Liver (tissue), 3 donors: ENCODE measurements around the gene ZNF335.

ENCODE experiments used
- EGR1 ChIP-seq, 2 donors: IDR thresholded peaks; 2 replicates each; pipeline ENCODE4 v1.6.1; 2016 to 2018; ENCODE audit warnings: antibody characterized with exemption in 2 of 2, low read depth in 2 of 2
- FOXA1 ChIP-seq: IDR thresholded peaks from 2 replicates; pipeline ENCODE4 v1.6.1; 2016; ENCODE audit warnings: antibody characterized with exemption
- GABPA ChIP-seq, 2 donors: IDR thresholded peaks in 1 of 2; conservative IDR thresholded peaks in 1 of 2; 2 replicates each; pipeline ENCODE4 v1.6.1; 2016; ENCODE audit warnings: antibody characterized with exemption in 2 of 2, mild to moderate bottlenecking in 1 of 2, moderate library complexity in 1 of 2
- JUND ChIP-seq, 2 donors: IDR thresholded peaks; 2 replicates each; pipeline ENCODE4 v1.6.1; 2016; ENCODE audit warnings: antibody characterized with exemption in 2 of 2
- RAD21 ChIP-seq, 2 donors: IDR thresholded peaks; 2 replicates each; pipeline ENCODE4 v1.6.1; 2016; ENCODE audit warnings: antibody characterized with exemption in 2 of 2, mild to moderate bottlenecking in 2 of 2
- TAF1 ChIP-seq: conservative IDR thresholded peaks from 2 replicates; pipeline ENCODE4 v1.6.1; 2016; ENCODE audit warnings: antibody characterized with exemption, mild to moderate bottlenecking
- YY1 ChIP-seq: IDR thresholded peaks from 2 replicates; pipeline ENCODE4 v1.6.1; 2016; ENCODE audit warnings: antibody characterized with exemption, mild to moderate bottlenecking
- TF ChIP-seq, protein P1 (sequence below): fragments of 150-350 bp; IDR thresholded peaks from 2 replicates; pipeline ENCODE4 v1.5.1; 2017; ENCODE audit warnings: improper control_type of control experiment, low read depth, low read length; ENCODE audit not compliant: missing input control
- TF ChIP-seq, protein P2 (sequence below): IDR thresholded peaks from 2 replicates; pipeline ENCODE4 v1.6.1; 2016; ENCODE audit warnings: antibody characterized with exemption
- TF ChIP-seq, protein P3 (sequence below): IDR thresholded peaks from 2 replicates; pipeline ENCODE4 v1.6.1; 2016; ENCODE audit warnings: antibody characterized with exemption, mild to moderate bottlenecking
- TF ChIP-seq, protein P4 (sequence below): IDR thresholded peaks from 2 replicates; pipeline ENCODE4 v1.6.1; 2016; ENCODE audit warnings: antibody characterized with exemption
- TF ChIP-seq, protein P5 (sequence below): IDR thresholded peaks from 2 replicates; pipeline ENCODE4 v1.6.1; 2016; ENCODE audit warnings: antibody characterized with exemption
- donor health status: healthy.
- donor health status: healthy.

DNA sequence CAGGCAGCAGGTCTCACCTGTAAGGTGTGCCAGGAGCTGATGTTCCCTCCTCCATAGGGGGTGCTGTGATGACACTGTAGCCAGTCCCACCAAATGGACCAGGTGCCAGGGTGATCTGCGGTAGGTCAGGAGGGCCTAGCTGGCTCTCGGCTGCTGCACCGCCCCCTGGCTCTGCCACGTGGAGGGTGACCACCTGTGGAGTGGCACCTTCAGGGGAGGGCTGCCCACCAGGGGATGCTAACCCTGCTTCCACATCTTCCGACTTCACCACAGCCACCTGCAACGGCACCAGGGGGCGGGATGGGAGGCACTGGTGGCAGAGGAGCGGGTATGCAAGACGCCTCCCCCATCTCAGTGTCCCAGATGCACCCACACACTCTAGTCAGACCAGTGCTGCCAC lies 18.3 kb downstream of the ZNF335 start:
- TF ChIP-seq, protein P1, sequence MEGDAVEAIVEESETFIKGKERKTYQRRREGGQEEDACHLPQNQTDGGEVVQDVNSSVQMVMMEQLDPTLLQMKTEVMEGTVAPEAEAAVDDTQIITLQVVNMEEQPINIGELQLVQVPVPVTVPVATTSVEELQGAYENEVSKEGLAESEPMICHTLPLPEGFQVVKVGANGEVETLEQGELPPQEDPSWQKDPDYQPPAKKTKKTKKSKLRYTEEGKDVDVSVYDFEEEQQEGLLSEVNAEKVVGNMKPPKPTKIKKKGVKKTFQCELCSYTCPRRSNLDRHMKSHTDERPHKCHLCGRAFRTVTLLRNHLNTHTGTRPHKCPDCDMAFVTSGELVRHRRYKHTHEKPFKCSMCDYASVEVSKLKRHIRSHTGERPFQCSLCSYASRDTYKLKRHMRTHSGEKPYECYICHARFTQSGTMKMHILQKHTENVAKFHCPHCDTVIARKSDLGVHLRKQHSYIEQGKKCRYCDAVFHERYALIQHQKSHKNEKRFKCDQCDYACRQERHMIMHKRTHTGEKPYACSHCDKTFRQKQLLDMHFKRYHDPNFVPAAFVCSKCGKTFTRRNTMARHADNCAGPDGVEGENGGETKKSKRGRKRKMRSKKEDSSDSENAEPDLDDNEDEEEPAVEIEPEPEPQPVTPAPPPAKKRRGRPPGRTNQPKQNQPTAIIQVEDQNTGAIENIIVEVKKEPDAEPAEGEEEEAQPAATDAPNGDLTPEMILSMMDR = no peak
- TF ChIP-seq JUND (IDR thresholded peaks at IDR 0.05) (no peak), EGR1 (IDR thresholded peaks at IDR 0.05; ENCODE audit: low read depth in 2 of 2) (no peak), FOXA1 (no peak), YY1 (no peak), RAD21 (IDR thresholded peaks at IDR 0.05) (no peak), GABPA (IDR thresholded peaks at IDR 0.05 in 1 of 2, conservative IDR thresholded peaks at IDR 0.05 in 1 of 2) (no peak), TAF1 (no peak)
- TF ChIP-seq, protein P2, sequence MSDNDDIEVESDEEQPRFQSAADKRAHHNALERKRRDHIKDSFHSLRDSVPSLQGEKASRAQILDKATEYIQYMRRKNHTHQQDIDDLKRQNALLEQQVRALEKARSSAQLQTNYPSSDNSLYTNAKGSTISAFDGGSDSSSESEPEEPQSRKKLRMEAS = no peak
- TF ChIP-seq, protein P3, sequence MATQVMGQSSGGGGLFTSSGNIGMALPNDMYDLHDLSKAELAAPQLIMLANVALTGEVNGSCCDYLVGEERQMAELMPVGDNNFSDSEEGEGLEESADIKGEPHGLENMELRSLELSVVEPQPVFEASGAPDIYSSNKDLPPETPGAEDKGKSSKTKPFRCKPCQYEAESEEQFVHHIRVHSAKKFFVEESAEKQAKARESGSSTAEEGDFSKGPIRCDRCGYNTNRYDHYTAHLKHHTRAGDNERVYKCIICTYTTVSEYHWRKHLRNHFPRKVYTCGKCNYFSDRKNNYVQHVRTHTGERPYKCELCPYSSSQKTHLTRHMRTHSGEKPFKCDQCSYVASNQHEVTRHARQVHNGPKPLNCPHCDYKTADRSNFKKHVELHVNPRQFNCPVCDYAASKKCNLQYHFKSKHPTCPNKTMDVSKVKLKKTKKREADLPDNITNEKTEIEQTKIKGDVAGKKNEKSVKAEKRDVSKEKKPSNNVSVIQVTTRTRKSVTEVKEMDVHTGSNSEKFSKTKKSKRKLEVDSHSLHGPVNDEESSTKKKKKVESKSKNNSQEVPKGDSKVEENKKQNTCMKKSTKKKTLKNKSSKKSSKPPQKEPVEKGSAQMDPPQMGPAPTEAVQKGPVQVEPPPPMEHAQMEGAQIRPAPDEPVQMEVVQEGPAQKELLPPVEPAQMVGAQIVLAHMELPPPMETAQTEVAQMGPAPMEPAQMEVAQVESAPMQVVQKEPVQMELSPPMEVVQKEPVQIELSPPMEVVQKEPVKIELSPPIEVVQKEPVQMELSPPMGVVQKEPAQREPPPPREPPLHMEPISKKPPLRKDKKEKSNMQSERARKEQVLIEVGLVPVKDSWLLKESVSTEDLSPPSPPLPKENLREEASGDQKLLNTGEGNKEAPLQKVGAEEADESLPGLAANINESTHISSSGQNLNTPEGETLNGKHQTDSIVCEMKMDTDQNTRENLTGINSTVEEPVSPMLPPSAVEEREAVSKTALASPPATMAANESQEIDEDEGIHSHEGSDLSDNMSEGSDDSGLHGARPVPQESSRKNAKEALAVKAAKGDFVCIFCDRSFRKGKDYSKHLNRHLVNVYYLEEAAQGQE = no peak
- TF ChIP-seq, protein P4, sequence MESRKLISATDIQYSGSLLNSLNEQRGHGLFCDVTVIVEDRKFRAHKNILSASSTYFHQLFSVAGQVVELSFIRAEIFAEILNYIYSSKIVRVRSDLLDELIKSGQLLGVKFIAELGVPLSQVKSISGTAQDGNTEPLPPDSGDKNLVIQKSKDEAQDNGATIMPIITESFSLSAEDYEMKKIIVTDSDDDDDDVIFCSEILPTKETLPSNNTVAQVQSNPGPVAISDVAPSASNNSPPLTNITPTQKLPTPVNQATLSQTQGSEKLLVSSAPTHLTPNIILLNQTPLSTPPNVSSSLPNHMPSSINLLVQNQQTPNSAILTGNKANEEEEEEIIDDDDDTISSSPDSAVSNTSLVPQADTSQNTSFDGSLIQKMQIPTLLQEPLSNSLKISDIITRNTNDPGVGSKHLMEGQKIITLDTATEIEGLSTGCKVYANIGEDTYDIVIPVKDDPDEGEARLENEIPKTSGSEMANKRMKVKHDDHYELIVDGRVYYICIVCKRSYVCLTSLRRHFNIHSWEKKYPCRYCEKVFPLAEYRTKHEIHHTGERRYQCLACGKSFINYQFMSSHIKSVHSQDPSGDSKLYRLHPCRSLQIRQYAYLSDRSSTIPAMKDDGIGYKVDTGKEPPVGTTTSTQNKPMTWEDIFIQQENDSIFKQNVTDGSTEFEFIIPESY = no peak
- TF ChIP-seq, protein P5, sequence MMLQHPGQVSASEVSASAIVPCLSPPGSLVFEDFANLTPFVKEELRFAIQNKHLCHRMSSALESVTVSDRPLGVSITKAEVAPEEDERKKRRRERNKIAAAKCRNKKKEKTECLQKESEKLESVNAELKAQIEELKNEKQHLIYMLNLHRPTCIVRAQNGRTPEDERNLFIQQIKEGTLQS = no peak
